Hepatocyte (in vitro differentiated cells): ENCODE results near the gene C2CD2L. TPM values are rescaled to one million over a fixed set of nuclear protein-coding genes. Genes with fewer than 3 reads are reported as not detected.

Source experiments
- DNase-seq: peaks from one replicate; pipeline ENCODE4 v3.0.0-alpha.2; 2016; ENCODE audit warnings: low spot score
- H2AFZ ChIP-seq: fragments of 200-600 bp; sonication (generic); 2 replicates; pipeline ENCODE4 v1.6.0; 2016; ENCODE audit warnings: antibody characterized with exemption, mild to moderate bottlenecking
- H3K27ac ChIP-seq: fragments of 200-600 bp; sonication (generic); 2 replicates; pipeline ENCODE4 v1.5.1; 2016; ENCODE audit warnings: mild to moderate bottlenecking
- H3K27me3 ChIP-seq: fragments of 200-600 bp; sonication (generic); 2 replicates; pipeline ENCODE4 v1.6.1; 2016
- H3K36me3 ChIP-seq: fragments of 200-600 bp; sonication (generic); replicated peaks from 2 replicates; pipeline ENCODE4 v1.5.1; 2016; ENCODE audit warnings: low read depth; ENCODE audit not compliant: insufficient read depth
- H3K4me1 ChIP-seq: fragments of 200-600 bp; sonication (generic); 2 replicates; pipeline ENCODE4 v1.5.1; 2016; ENCODE audit warnings: mild to moderate bottlenecking, moderate library complexity; ENCODE audit not compliant: insufficient read depth
- H3K4me2 ChIP-seq: fragments of 200-600 bp; sonication (generic); 2 replicates; pipeline ENCODE4 v1.6.0; 2016
- H3K4me3 ChIP-seq: fragments of 200-600 bp; sonication (generic); 2 replicates; pipeline ENCODE4 v1.5.1; 2016; ENCODE audit warnings: mild to moderate bottlenecking
- H3K79me2 ChIP-seq: fragments of 200-600 bp; sonication (generic); 2 replicates; pipeline ENCODE4 v1.6.0; 2017; ENCODE audit warnings: mild to moderate bottlenecking
- H3K9me2 ChIP-seq: fragments of 200-600 bp; sonication (generic); replicated peaks from 2 replicates; pipeline ENCODE4 v1.6.0; 2017; ENCODE audit warnings: mild to moderate bottlenecking; ENCODE audit not compliant: insufficient read depth
- H3K9me3 ChIP-seq: fragments of 200-600 bp; sonication (generic); 2 replicates; pipeline ENCODE4 v1.5.1; 2016; ENCODE audit warnings: low read depth, mild to moderate bottlenecking
- H4K20me1 ChIP-seq: fragments of 200-600 bp; sonication (generic); 2 replicates; pipeline ENCODE4 v1.6.0; 2016; ENCODE audit warnings: mild to moderate bottlenecking; ENCODE audit not compliant: insufficient read depth, poor library complexity, severe bottlenecking
- EZH2 ChIP-seq: fragments of 200-600 bp; sonication (generic); IDR thresholded peaks from 2 replicates; pipeline ENCODE4 v1.6.1; 2016; ENCODE audit warnings: antibody characterized with exemption, mild to moderate bottlenecking, borderline replicate concordance
- EZH2phosphoT487 ChIP-seq: fragments of 200-600 bp; sonication (generic); IDR thresholded peaks from one replicate; pipeline ENCODE4 v1.6.1; 2018; ENCODE audit warnings: antibody characterized with exemption, mild to moderate bottlenecking, low read depth, moderate library complexity; ENCODE audit not compliant: unreplicated experiment, severe bottlenecking
- WGBS: methylation state at CpG from one replicate; pipeline ENCODE4 v1.1.6; 2016; ENCODE audit warnings: low lambda C conversion rate; ENCODE audit errors: missing lambda C conversion rate; 5-methylcytosine and 5-hydroxymethylcytosine counted together
- polyA plus RNA-seq: library from polyadenylated mRNA; unstranded; fragments of >200 nt; fragmentation: Nextera tagmentation; extraction: Ambion mirVana; gene quantifications from 2 replicates; pipeline ENCODE4 v1.2.1, GENCODE V29; 2016
- total RNA-seq: library from RNA; depleted of rRNA; stranded (reverse); fragments of >200 nt; gene quantifications from 2 replicates; pipeline ENCODE4 v1.2.3, GENCODE V29; 2014
- TF ChIP-seq, protein P1 (sequence below): fragments of 200-600 bp; sonication (generic); IDR thresholded peaks from 2 replicates; pipeline ENCODE4 v1.5.1; 2016; ENCODE audit warnings: antibody characterized with exemption, mild to moderate bottlenecking; ENCODE audit not compliant: poor library complexity

C2CD2L gene
- total and polyA plus RNA-seq, 2 experiments from 2014 or later: 7.4 to 9.7 TPM

DNA sequence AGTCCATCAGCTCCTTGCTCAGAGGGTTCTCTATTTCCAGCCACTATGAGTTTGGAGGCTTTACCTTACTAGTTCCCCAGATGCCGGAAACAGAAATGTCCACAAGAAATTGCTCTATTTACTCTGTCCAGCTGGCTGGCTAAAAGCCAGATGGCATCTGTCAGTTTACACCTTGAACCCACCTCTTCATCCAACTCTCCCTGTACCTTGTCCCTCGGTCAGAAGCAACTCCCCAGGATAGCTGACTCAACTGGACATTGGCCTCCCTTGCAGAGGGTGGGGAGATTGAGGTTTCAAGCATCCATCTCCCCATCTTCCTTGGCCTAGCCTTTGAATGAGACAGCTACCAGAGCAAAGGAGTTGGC is 1.7 kb downstream of the C2CD2L start:
- no peak overlapping the region for H2AFZ ChIP-seq
- peak overlapping the region; percentile 90 for H3K4me2 ChIP-seq
- no peaks in the 10 kb centered on the region for H3K9me2 ChIP-seq
- no peak for TF ChIP-seq EZH2
- TF ChIP-seq, protein P1, sequence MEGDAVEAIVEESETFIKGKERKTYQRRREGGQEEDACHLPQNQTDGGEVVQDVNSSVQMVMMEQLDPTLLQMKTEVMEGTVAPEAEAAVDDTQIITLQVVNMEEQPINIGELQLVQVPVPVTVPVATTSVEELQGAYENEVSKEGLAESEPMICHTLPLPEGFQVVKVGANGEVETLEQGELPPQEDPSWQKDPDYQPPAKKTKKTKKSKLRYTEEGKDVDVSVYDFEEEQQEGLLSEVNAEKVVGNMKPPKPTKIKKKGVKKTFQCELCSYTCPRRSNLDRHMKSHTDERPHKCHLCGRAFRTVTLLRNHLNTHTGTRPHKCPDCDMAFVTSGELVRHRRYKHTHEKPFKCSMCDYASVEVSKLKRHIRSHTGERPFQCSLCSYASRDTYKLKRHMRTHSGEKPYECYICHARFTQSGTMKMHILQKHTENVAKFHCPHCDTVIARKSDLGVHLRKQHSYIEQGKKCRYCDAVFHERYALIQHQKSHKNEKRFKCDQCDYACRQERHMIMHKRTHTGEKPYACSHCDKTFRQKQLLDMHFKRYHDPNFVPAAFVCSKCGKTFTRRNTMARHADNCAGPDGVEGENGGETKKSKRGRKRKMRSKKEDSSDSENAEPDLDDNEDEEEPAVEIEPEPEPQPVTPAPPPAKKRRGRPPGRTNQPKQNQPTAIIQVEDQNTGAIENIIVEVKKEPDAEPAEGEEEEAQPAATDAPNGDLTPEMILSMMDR: no peak
- H3K9me3 ChIP-seq: no peaks in the 10 kb centered on the region
- no peaks in the 10 kb centered on the region for H3K36me3 ChIP-seq
- H3K27me3 ChIP-seq: no peaks in the 10 kb centered on the region
- H3K27ac ChIP-seq: peak overlapping the region; percentile 60
- H3K4me1 ChIP-seq: peaks cover 20% of the 10 kb centered on the region
- peaks cover 17% of the 10 kb centered on the region for H3K79me2 ChIP-seq
- peak; percentile 68 for DNase-seq
- no peaks in the 10 kb centered on the region for H4K20me1 ChIP-seq
- H3K4me3 ChIP-seq: no peak overlapping the region
- WGBS: 94% methylated on average over 2 of the region's 2 CpGs

DNA sequence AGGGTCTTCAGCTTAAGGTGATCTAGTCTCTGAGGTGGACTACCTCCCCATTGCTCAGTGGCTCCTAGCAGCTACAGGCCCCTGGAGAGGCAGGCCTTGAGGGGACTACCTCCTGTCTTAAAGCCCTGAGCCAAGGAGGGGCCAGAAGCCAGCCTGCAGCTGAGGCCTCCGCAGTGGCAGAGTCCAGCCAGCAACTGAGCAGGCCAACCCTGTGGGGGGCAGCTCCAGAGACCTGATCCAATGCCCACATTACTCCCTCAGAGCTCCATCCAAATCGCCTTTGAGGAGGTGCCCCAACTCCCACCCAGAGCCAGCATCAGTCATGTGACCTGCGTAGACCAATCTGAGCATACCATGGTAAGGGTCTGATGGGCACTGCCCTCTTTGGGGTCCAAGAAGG is 2.7 kb downstream of the C2CD2L start:
- 90% methylated on average over 3 of the region's 3 CpGs for WGBS

DNA sequence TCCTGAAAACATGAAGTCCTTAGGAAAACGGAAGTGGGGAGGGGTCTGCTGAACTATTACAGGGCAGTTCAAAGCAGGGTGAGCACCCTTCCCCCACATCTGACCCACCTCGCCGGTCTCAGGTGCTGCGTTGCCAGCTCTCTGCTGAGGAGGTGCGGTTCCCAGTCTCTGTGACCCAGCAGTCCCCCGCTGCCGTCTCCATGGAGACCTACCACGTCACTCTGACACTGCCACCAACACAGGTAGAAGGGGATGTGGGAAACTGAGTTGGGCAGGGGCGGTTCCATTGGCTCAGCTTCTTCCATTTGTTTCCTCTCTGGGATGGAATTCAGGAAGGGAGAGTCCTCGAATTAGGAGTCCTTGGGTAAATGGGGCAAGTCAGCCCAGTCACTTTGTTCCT is 3.3 kb downstream of the C2CD2L start:
- peaks cover 20% of the 10 kb centered on the region for H3K4me1 ChIP-seq
- H3K79me2 ChIP-seq: peaks cover 17% of the 10 kb centered on the region
- no peaks in the 10 kb centered on the region for H4K20me1 ChIP-seq
- no peak overlapping the region for H3K4me3 ChIP-seq
- DNase-seq: no peak
- H2AFZ ChIP-seq: no peak overlapping the region
- H3K9me3 ChIP-seq: no peaks in the 10 kb centered on the region
- WGBS: 91% methylated on average over 10 of the region's 10 CpGs
- no peaks in the 10 kb centered on the region for H3K9me2 ChIP-seq
- no peak overlapping the region for H3K27ac ChIP-seq
- no peaks in the 10 kb centered on the region for H3K27me3 ChIP-seq
- TF ChIP-seq, protein P1: no peak
- no peaks in the 10 kb centered on the region for H3K36me3 ChIP-seq
- no peak overlapping the region for H3K4me2 ChIP-seq

More for the DNA sequence above, 2.7 kb downstream of the C2CD2L start:
- H3K4me1 ChIP-seq: peaks cover 20% of the 10 kb centered on the region
- peaks cover 17% of the 10 kb centered on the region for H3K79me2 ChIP-seq
- H3K9me2 ChIP-seq: no peaks in the 10 kb centered on the region
- no peak for TF ChIP-seq EZH2phosphoT487
- TF ChIP-seq, protein P1: no peak
- TF ChIP-seq EZH2: no peak
- no peak overlapping the region for H3K4me3 ChIP-seq
- no peak overlapping the region for H2AFZ ChIP-seq
- H3K27me3 ChIP-seq: no peaks in the 10 kb centered on the region
- H4K20me1 ChIP-seq: no peaks in the 10 kb centered on the region
- H3K4me2 ChIP-seq: no peak overlapping the region
- no peaks in the 10 kb centered on the region for H3K36me3 ChIP-seq
- no peaks in the 10 kb centered on the region for H3K9me3 ChIP-seq
- H3K27ac ChIP-seq: no peak overlapping the region
- DNase-seq: no peak

DNA sequence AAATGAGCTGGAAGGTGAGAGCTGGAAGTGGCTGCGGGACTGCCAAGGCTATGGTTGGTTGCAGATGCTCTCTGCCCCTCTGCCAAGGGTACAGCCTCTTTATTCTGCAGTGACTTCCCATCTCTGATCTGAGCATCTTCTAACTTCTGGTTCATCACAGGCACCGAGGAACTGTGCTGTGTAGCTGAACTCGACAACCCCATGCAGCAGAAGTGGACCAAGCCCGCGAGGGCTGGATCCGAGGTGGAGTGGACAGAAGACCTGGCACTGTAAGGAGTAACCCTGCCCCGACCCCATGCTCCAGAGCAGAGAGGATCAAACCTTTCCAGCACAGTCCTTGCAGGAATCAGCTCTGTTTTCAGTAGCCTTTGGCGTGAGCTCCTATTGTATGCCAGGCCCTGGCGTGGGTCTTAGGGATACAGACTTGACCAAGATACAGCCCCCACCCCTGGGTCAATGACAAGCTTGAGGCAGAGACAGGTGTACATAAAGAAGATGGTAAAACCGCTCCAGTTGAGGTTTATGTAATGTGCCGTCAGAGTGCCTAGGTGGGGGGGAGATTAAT is 4.3 kb downstream of the C2CD2L start:
- Histone ChIP-seq H3K27me3 (no peaks in the 10 kb centered on the region), H3K4me2 (no peak overlapping the region), H2AFZ (no peak overlapping the region), H3K27ac (no peak overlapping the region), H3K9me3 (no peaks in the 10 kb centered on the region), H3K4me3 (no peak overlapping the region), H4K20me1 (no peaks in the 10 kb centered on the region), H3K36me3 (no peaks in the 10 kb centered on the region), H3K79me2 (peaks cover 17% of the 10 kb centered on the region), H3K9me2 (no peaks in the 10 kb centered on the region), H3K4me1 (peaks cover 19% of the 10 kb centered on the region)
- WGBS: 93% methylated on average over 11 of the region's 11 CpGs
- DNase-seq: no peak
- TF ChIP-seq, protein P1: no peak
- no peak for TF ChIP-seq EZH2
- TF ChIP-seq EZH2phosphoT487: no peak
